ENCODE measurements around the gene SSTR3. TPM values are rescaled to one million over a fixed set of nuclear protein-coding genes. Genes with fewer than 3 reads are reported as not detected.

The SSTR3 gene
- polyA plus RNA-seq, 1 donor from 2014 or later: not detected

- H3K79me2 ChIP-seq (replicated peaks; ENCODE audit: insufficient read depth, low read length): no peaks in the 10 kb centered on the region
- H3K27me3 ChIP-seq (ENCODE audit: insufficient read depth, low read depth, low read length): no peaks in the 10 kb centered on the region
- H3K4me2 ChIP-seq (ENCODE audit: low read length): no peak overlapping the region
- H3K9ac ChIP-seq (ENCODE audit: low read length): no peak overlapping the region
- TF ChIP-seq EP300 (conservative IDR thresholded peaks at IDR 0.05; ENCODE audit: poor library complexity, severe bottlenecking) (no peak), REST (IDR thresholded peaks at IDR 0.05; ENCODE audit: borderline replicate concordance) (no peak), CTCF (IDR thresholded peaks at IDR 0.05; ENCODE audit: poor library complexity, severe bottlenecking) (no peak), RAD21 (conservative IDR thresholded peaks at IDR 0.05) (no peak), TAF1 (IDR thresholded peaks at IDR 0.05; ENCODE audit: low read depth) (no peak), SMC3 (conservative IDR thresholded peaks at IDR 0.05; ENCODE audit: poor library complexity) (no peak), MXI1 (conservative IDR thresholded peaks at IDR 0.05; ENCODE audit: poor library complexity, severe bottlenecking) (no peak)
- no peaks in the 10 kb centered on the region for H3K9me3 ChIP-seq (ENCODE audit: low read length)
- no peak overlapping the region for H3K4me3 ChIP-seq (ENCODE audit: low read length)
- H3K9me2 ChIP-seq (ENCODE audit: insufficient read depth, low read length): no peaks in the 10 kb centered on the region
- H2AFZ ChIP-seq (ENCODE audit: low read depth, low read length): no peak overlapping the region
- H4K20me1 ChIP-seq (ENCODE audit: insufficient read depth): no peaks in the 10 kb centered on the region
- H3K27ac ChIP-seq (ENCODE audit: low read length): no peak overlapping the region
- no peaks in the 10 kb centered on the region for H3K36me3 ChIP-seq (ENCODE audit: insufficient read depth, low read length)
- no peaks in the 10 kb centered on the region for H3F3A ChIP-seq (ENCODE audit: insufficient read depth, low read length, poor library complexity, severe bottlenecking)
Observed at GRCh38 chr22:37162221-37163095, 49.8 kb downstream of the SSTR3 start.

- no peaks in the 10 kb centered on the region for H3K9me3 ChIP-seq (ENCODE audit: low read length)
- no peak overlapping the region for H3K27ac ChIP-seq (ENCODE audit: low read length)
- no peak overlapping the region for H3K4me2 ChIP-seq (ENCODE audit: low read length)
- H3K79me2 ChIP-seq (replicated peaks; ENCODE audit: insufficient read depth, low read length): no peaks in the 10 kb centered on the region
- H4K20me1 ChIP-seq (ENCODE audit: insufficient read depth): no peaks in the 10 kb centered on the region
- no peak overlapping the region for H3K4me3 ChIP-seq (ENCODE audit: low read length)
- no peaks in the 10 kb centered on the region for H3K36me3 ChIP-seq (ENCODE audit: insufficient read depth, low read length)
- no peak overlapping the region for H2AFZ ChIP-seq (ENCODE audit: low read depth, low read length)
- TF ChIP-seq RAD21 (conservative IDR thresholded peaks at IDR 0.05) (no peak), SMC3 (conservative IDR thresholded peaks at IDR 0.05; ENCODE audit: poor library complexity) (no peak), REST (IDR thresholded peaks at IDR 0.05; ENCODE audit: borderline replicate concordance) (no peak), CTCF (IDR thresholded peaks at IDR 0.05; ENCODE audit: poor library complexity, severe bottlenecking) (no peak), TAF1 (IDR thresholded peaks at IDR 0.05; ENCODE audit: low read depth) (no peak), POLR2AphosphoS5 (IDR thresholded peaks at IDR 0.05) (no peak), EZH2 (IDR thresholded peaks at IDR 0.05; ENCODE audit: borderline replicate concordance, insufficient read depth, low read length, poor library complexity, severe bottlenecking) (no peak), MXI1 (conservative IDR thresholded peaks at IDR 0.05; ENCODE audit: poor library complexity, severe bottlenecking) (no peak)
- no peak overlapping the region for H3K9ac ChIP-seq (ENCODE audit: low read length)
- H3F3A ChIP-seq (ENCODE audit: insufficient read depth, low read length, poor library complexity, severe bottlenecking): no peaks in the 10 kb centered on the region
- H3K9me2 ChIP-seq (ENCODE audit: insufficient read depth, low read length): no peaks in the 10 kb centered on the region
- no peaks in the 10 kb centered on the region for H3K27me3 ChIP-seq (ENCODE audit: insufficient read depth, low read depth, low read length)
Observed at GRCh38 chr22:37161443-37161842, 50.8 kb downstream of the SSTR3 start.

All from neural cell (in vitro differentiated cells).